GM12875 (cell line): ENCODE measurements around the gene GSTM3.
"Not testable (repeated sequence)": the region's sequence is repeated elsewhere in the genome, so short reads cannot be mapped to it uniquely, and the experiment has no call there.

Experiments
- H3K4me3 ChIP-seq: one replicate; pipeline ENCODE4 v1.5.1; 2011; ENCODE audit warnings: low read depth, low read length, control low read depth
- CTCF ChIP-seq: IDR thresholded peaks from 2 replicates; pipeline ENCODE4 v1.5.1; 2011; ENCODE audit warnings: low read depth, mild to moderate bottlenecking, control low read depth, inconsistent platforms, low read length, moderate library complexity, borderline replicate concordance; ENCODE audit not compliant: insufficient read depth

Gene GSTM3

GRCh38 chr1:109716121-109716520 lies 24.7 kb downstream of the GSTM3 start:
- TF ChIP-seq CTCF = no peak

GRCh38 chr1:109714661-109715372 lies 26.0 kb downstream of the GSTM3 start:
- H3K4me3 ChIP-seq = no peak overlapping the region
- no peak for TF ChIP-seq CTCF

More at GRCh38 chr1:109716121-109716520, 24.7 kb downstream of the GSTM3 start:
- H3K4me3 ChIP-seq = no peak overlapping the region

GRCh38 chr1:109713636-109714035 lies 27.2 kb downstream of the GSTM3 start:
- no peak overlapping the region for H3K4me3 ChIP-seq
- no peak for TF ChIP-seq CTCF

GRCh38 chr1:109712321-109712864 lies 28.4 kb downstream of the GSTM3 start:
- no peak for TF ChIP-seq CTCF
- no peak overlapping the region for H3K4me3 ChIP-seq

- H3K4me3 ChIP-seq = not testable (repeated sequence)
Measured at GRCh38 chr1:109711593-109712320, 29.1 kb downstream of the GSTM3 start, which contains the start of gene GSTM5. Gene GSTM5 (plus strand): TSS chr1:109712251. CDS start chr1:109712313, 62 bp downstream.

GRCh38 chr1:109709822-109710221 lies 31.0 kb downstream of the GSTM3 start:
- not testable (repeated sequence) for H3K4me3 ChIP-seq

GRCh38 chr1:109708949-109709348 lies 31.9 kb downstream of the GSTM3 start:
- H3K4me3 ChIP-seq = not testable (repeated sequence)

- TF ChIP-seq CTCF = no peak
- H3K4me3 ChIP-seq = no peak overlapping the region
Measured at GRCh38 chr1:109705411-109705810, 35.4 kb downstream of the GSTM3 start.
